MM.1S (cell line): Measurements from ENCODE around the gene TSPAN6.

Source experiments
- DNase-seq: peaks from one replicate; pipeline ENCODE4 v3.0.0-alpha.2; 2015
- H2AFZ ChIP-seq: fragments of 300-600 bp; sonication (generic); 2 replicates; pipeline ENCODE4 v1.6.0; 2016; ENCODE audit warnings: antibody characterized with exemption, low read length
- H3F3A ChIP-seq: fragments of 300-600 bp; sonication (generic); 2 replicates; pipeline ENCODE4 v1.6.1; 2016; ENCODE audit warnings: mild to moderate bottlenecking, antibody characterized with exemption, low read length, moderate library complexity, mixed read lengths; ENCODE audit not compliant: insufficient read depth
- H3K27ac ChIP-seq: fragments of 300-600 bp; sonication (generic); 2 replicates; pipeline ENCODE4 v1.5.1; 2016; ENCODE audit warnings: mild to moderate bottlenecking, low read length
- H3K27me3 ChIP-seq: fragments of 300-600 bp; sonication (generic); replicated peaks from 2 replicates; pipeline ENCODE4 v1.6.0; 2016; ENCODE audit warnings: low read length; ENCODE audit not compliant: insufficient read depth
- H3K36me3 ChIP-seq: fragments of 300-600 bp; sonication (generic); replicated peaks from 2 replicates; pipeline ENCODE4 v1.6.1; 2016; ENCODE audit warnings: mild to moderate bottlenecking, low read length, mixed read lengths; ENCODE audit not compliant: insufficient read depth
- H3K4me1 ChIP-seq: fragments of 300-600 bp; sonication (generic); 2 replicates; pipeline ENCODE4 v1.6.1; 2016; ENCODE audit warnings: low read length, mixed read lengths
- H3K4me2 ChIP-seq: fragments of 300-600 bp; sonication (generic); 2 replicates; pipeline ENCODE4 v1.6.0; 2016; ENCODE audit warnings: low read depth, low read length
- H3K4me3 ChIP-seq: fragments of 300-600 bp; sonication (generic); 2 replicates; pipeline ENCODE4 v1.5.1; 2016; ENCODE audit warnings: low read length, mixed read lengths
- H3K79me2 ChIP-seq: fragments of 300-600 bp; sonication (generic); 2 replicates; pipeline ENCODE4 v1.6.1; 2016; ENCODE audit warnings: mixed run types, low read length, mixed read lengths
- H3K9ac ChIP-seq: fragments of 300-600 bp; sonication (generic); 2 replicates; pipeline ENCODE4 v1.6.1; 2016; ENCODE audit warnings: low read length, mixed read lengths
- H3K9me2 ChIP-seq: fragments of 300-600 bp; sonication (generic); replicated peaks from 2 replicates; pipeline ENCODE4 v1.6.1; 2016; ENCODE audit warnings: mild to moderate bottlenecking, low read length, mixed read lengths; ENCODE audit not compliant: insufficient read depth
- H3K9me3 ChIP-seq: fragments of 300-600 bp; sonication (generic); replicated peaks from 2 replicates; pipeline ENCODE4 v1.6.1; 2016; ENCODE audit warnings: mild to moderate bottlenecking, low read length, mixed read lengths; ENCODE audit not compliant: insufficient read depth
- H4K20me1 ChIP-seq: fragments of 300-600 bp; sonication (generic); 2 replicates; pipeline ENCODE4 v1.6.1; 2016; ENCODE audit warnings: mild to moderate bottlenecking, low read length, moderate library complexity, mixed read lengths; ENCODE audit not compliant: insufficient read depth
- EZH2 ChIP-seq: fragments of 300-600 bp; sonication (generic); optimal IDR thresholded peaks from 2 replicates; pipeline ENCODE3; 2017; ENCODE audit warnings: low read depth, mild to moderate bottlenecking, antibody characterized with exemption, low read length, mixed read lengths
- EZH2phosphoT487 ChIP-seq: fragments of 300-600 bp; sonication (generic); IDR thresholded peaks from 2 replicates; pipeline ENCODE4 v1.6.1; 2018; ENCODE audit warnings: antibody characterized with exemption, low read length
- TF ChIP-seq, protein P1 (sequence below): fragments of 300-600 bp; sonication (generic); IDR thresholded peaks from 2 replicates; pipeline ENCODE4 v1.5.1; 2016; ENCODE audit warnings: antibody characterized with exemption, low read length, mixed read lengths

The TSPAN6 gene

DNA sequence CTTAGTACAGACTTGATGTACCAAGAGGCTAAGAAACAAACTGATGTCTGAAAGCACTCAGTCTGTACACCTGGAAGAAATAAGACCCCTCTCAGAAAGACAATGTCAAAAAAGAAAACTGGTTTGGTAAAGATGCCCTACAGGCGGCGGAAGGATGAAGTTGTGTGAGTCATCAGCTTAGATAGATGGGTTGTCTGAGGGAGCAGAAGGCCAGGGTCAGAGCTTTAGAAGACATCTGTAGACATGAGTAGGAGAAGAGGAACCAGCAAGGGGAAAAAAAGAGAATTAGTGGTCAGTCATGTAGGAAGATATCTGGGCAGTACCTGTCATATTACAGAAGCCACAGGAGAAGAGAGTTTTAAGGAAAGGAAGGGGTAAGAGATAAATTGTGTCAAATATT, 15.7 kb upstream of the TSPAN6 start:
- no peak overlapping the region for H2AFZ ChIP-seq
- no peaks in the 10 kb centered on the region for H4K20me1 ChIP-seq
- no peaks in the 10 kb centered on the region for H3K9me3 ChIP-seq
- H3K79me2 ChIP-seq = no peaks in the 10 kb centered on the region
- no peak overlapping the region for H3K9ac ChIP-seq
- no peaks in the 10 kb centered on the region for H3K27me3 ChIP-seq
- DNase-seq = no peak
- no peaks in the 10 kb centered on the region for H3K36me3 ChIP-seq
- H3K9me2 ChIP-seq = no peaks in the 10 kb centered on the region
- H3K4me2 ChIP-seq = no peak overlapping the region
- H3K27ac ChIP-seq = no peak overlapping the region
- no peak for TF ChIP-seq EZH2
- TF ChIP-seq, protein P1, sequence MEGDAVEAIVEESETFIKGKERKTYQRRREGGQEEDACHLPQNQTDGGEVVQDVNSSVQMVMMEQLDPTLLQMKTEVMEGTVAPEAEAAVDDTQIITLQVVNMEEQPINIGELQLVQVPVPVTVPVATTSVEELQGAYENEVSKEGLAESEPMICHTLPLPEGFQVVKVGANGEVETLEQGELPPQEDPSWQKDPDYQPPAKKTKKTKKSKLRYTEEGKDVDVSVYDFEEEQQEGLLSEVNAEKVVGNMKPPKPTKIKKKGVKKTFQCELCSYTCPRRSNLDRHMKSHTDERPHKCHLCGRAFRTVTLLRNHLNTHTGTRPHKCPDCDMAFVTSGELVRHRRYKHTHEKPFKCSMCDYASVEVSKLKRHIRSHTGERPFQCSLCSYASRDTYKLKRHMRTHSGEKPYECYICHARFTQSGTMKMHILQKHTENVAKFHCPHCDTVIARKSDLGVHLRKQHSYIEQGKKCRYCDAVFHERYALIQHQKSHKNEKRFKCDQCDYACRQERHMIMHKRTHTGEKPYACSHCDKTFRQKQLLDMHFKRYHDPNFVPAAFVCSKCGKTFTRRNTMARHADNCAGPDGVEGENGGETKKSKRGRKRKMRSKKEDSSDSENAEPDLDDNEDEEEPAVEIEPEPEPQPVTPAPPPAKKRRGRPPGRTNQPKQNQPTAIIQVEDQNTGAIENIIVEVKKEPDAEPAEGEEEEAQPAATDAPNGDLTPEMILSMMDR = no peak
- TF ChIP-seq EZH2phosphoT487 = no peak
- no peak overlapping the region for H3K4me3 ChIP-seq
- no peaks in the 10 kb centered on the region for H3K4me1 ChIP-seq
- no peaks in the 10 kb centered on the region for H3F3A ChIP-seq

DNA sequence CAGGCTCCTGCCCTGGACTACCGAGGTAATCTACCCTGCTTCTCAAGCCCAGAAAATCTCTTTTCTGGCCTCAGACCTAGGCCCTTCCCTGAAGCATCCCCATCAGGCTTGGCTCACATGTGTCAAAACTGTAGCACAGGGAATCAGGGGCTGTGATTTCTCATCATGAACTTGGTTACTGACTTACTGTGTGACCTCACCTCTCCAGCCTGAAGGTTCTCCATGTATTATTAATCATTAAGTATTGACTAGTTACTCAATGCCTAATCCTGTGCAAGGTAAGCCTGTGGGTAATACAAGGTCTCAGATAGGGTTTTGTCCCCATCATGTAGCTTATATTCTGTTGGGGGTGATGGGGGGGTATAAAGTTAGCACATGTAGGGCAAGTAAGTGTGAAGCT, 14.2 kb upstream of the TSPAN6 start:
- Histone ChIP-seq H2AFZ (no peak overlapping the region), H3K4me1 (no peaks in the 10 kb centered on the region), H3K9ac (no peak overlapping the region), H3K9me3 (no peaks in the 10 kb centered on the region), H3F3A (no peaks in the 10 kb centered on the region), H3K27me3 (no peaks in the 10 kb centered on the region), H3K4me2 (no peak overlapping the region), H3K4me3 (no peak overlapping the region), H4K20me1 (no peaks in the 10 kb centered on the region), H3K9me2 (no peaks in the 10 kb centered on the region), H3K36me3 (no peaks in the 10 kb centered on the region), H3K27ac (no peak overlapping the region), H3K79me2 (no peaks in the 10 kb centered on the region)
- no peak for DNase-seq
- no peak for TF ChIP-seq EZH2phosphoT487
- TF ChIP-seq, protein P1 = no peak
- TF ChIP-seq EZH2 = no peak

- Histone ChIP-seq H2AFZ (no peak overlapping the region), H3K4me3 (no peak overlapping the region), H3K4me2 (no peak overlapping the region)
These were observed 13.1 kb upstream of the TSPAN6 start for GRCh38 chrX:100649550-100650356.

More at GRCh38 chrX:100649550-100650356, 13.1 kb upstream of the TSPAN6 start:
- H3K27ac ChIP-seq = no peak overlapping the region
- H3K4me1 ChIP-seq = no peaks in the 10 kb centered on the region
- H3K9ac ChIP-seq = no peak overlapping the region
- H3K9me2 ChIP-seq = no peaks in the 10 kb centered on the region
- no peaks in the 10 kb centered on the region for H3K36me3 ChIP-seq
- H4K20me1 ChIP-seq = no peaks in the 10 kb centered on the region
- no peak for DNase-seq
- H3F3A ChIP-seq = no peaks in the 10 kb centered on the region
- no peaks in the 10 kb centered on the region for H3K27me3 ChIP-seq
- H3K79me2 ChIP-seq = no peaks in the 10 kb centered on the region
- TF ChIP-seq, protein P1 = no peak
- TF ChIP-seq EZH2 = no peak
- no peak for TF ChIP-seq EZH2phosphoT487
- H3K9me3 ChIP-seq = no peaks in the 10 kb centered on the region
